GM06990 (cell line): ENCODE results near the gene LNP1.

Experiments
- DNase-seq: peaks from one replicate; pipeline ENCODE4 v3.0.0-alpha.2; 2011; ENCODE audit not compliant: insufficient read length; ENCODE audit errors: extremely low read depth
- H3K27me3 ChIP-seq: replicated peaks from 2 replicates; pipeline ENCODE4 v1.6.0; 2011; ENCODE audit warnings: low read length; ENCODE audit not compliant: control insufficient read depth, insufficient read depth
- H3K36me3 ChIP-seq: 2 replicates; pipeline ENCODE4 v1.5.1; 2011; ENCODE audit warnings: low read length; ENCODE audit not compliant: control insufficient read depth, insufficient read depth
- H3K4me3 ChIP-seq: replicated peaks from 2 replicates; pipeline ENCODE4 v1.5.1; 2011; ENCODE audit warnings: low read depth, mild to moderate bottlenecking, control low read depth, low read length
- TF ChIP-seq, protein P1 (sequence below): IDR thresholded peaks from 2 replicates; pipeline ENCODE4 v1.5.1; 2011; ENCODE audit warnings: low read length, control low read depth, mild to moderate bottlenecking, inconsistent platforms; ENCODE audit not compliant: insufficient read depth, poor library complexity, severe bottlenecking

The LNP1 gene

DNA sequence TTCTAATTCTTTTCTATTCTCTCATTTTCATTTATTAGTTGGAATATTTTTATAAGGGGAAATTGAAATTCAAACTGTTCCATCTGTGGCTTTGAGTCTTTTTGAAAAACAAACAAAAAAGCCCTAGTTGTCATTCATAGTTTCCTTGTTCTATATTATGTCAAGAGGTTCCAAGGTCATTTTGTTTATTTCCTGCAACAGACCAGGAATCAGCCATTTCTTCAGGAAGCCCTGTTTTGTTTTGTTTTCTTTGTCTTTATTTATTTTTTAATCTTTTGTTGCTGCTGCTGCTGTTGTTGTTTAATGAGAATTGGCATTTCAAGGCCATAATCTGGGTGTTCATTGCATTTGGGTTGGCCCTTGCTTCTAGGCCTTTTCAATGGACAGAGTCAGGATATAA lies 14.8 kb downstream of the LNP1 start:
- DNase-seq = no peak
- no peak overlapping the region for H3K4me3 ChIP-seq
- H3K36me3 ChIP-seq = no peaks in the 10 kb centered on the region
- TF ChIP-seq, protein P1, sequence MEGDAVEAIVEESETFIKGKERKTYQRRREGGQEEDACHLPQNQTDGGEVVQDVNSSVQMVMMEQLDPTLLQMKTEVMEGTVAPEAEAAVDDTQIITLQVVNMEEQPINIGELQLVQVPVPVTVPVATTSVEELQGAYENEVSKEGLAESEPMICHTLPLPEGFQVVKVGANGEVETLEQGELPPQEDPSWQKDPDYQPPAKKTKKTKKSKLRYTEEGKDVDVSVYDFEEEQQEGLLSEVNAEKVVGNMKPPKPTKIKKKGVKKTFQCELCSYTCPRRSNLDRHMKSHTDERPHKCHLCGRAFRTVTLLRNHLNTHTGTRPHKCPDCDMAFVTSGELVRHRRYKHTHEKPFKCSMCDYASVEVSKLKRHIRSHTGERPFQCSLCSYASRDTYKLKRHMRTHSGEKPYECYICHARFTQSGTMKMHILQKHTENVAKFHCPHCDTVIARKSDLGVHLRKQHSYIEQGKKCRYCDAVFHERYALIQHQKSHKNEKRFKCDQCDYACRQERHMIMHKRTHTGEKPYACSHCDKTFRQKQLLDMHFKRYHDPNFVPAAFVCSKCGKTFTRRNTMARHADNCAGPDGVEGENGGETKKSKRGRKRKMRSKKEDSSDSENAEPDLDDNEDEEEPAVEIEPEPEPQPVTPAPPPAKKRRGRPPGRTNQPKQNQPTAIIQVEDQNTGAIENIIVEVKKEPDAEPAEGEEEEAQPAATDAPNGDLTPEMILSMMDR = no peak
- no peaks in the 10 kb centered on the region for H3K27me3 ChIP-seq

DNA sequence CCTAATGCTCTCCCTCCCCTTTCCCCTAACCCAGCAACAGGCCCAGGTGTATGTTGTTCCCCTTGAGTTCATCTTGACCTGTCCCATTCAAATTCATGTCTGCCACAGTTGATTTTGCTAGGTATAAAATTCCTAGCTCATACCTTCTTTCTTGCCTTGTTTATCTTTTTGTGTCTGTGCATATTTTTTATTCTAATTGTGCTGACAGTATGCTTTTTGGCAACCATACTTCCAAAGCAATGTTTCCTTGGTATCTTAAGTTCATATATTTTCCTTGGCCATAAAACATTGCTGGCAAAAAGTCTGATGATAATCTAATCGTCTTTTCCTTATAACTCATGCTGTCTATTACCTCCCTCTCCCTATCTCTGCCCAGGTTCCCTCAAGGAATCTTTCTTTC lies 15.5 kb downstream of the LNP1 start:
- H3K27me3 ChIP-seq = no peaks in the 10 kb centered on the region
- H3K36me3 ChIP-seq = no peaks in the 10 kb centered on the region
- TF ChIP-seq, protein P1 = no peak
- no peak overlapping the region for H3K4me3 ChIP-seq
- no peak for DNase-seq

DNA sequence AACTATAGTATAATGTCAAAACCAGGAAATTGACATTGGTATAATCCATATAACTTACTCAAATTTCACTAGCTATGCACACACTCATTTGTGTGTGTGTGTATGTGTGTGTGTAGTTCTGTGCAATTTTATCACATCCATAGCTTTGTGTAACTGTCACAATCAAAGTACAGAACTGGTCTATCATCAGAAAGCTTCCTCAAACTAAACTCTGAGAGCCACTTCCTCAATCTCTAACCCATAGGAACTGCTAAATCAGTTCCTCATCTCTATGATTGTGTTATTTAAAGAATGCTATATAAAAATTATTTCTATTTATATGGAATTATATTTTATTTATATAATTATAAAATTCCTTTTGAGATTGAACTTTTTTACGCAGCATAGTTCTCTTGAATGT lies 18.1 kb downstream of the LNP1 start:
- H3K36me3 ChIP-seq = no peaks in the 10 kb centered on the region
- H3K27me3 ChIP-seq = no peaks in the 10 kb centered on the region
- TF ChIP-seq, protein P1 = no peak
- no peak for DNase-seq
- no peak overlapping the region for H3K4me3 ChIP-seq

DNA sequence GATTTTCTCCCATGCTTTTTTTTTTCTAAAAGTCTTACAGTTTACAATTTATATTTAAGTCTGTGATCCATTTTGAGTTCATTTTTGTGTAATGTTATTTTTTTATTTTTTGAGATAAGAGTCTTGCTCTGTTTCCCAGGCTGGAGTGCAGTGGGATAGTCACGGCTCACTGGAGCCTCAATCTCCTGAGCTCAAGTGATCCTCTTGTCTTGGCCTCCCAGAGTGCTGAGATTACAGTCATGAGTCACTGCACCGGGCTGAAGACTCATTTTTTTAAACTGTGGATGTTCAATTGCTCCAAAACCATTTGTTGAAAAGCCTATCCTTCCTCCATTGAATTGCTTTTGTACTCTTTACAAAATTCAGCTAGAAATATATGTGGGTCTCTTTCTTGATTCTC lies 19.5 kb downstream of the LNP1 start:
- H3K36me3 ChIP-seq = no peaks in the 10 kb centered on the region
- H3K4me3 ChIP-seq = no peak overlapping the region
- TF ChIP-seq, protein P1 = no peak
- DNase-seq = no peak
- H3K27me3 ChIP-seq = no peaks in the 10 kb centered on the region

DNA sequence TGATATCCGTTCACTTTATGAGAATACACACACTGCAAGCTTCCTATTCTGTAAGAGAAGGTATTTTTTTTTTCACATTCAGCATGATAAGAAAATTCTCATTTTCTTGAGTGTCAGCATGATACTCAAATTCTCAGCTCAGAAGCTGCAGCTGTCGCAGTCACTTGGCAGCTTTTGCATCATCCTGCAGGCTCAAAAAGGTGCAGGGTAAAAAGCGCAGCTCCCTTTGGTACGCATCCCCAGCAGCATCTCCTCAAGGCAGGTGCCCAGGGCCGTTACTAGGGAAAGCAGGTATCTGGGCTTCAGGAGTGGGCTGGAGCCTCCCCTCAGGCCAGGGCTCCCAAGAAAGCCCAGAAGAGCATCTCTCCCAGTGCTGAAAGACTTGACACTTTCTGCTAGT lies 22.3 kb downstream of the LNP1 start:
- no peak overlapping the region for H3K4me3 ChIP-seq
- no peaks in the 10 kb centered on the region for H3K36me3 ChIP-seq
- DNase-seq = no peak
- no peaks in the 10 kb centered on the region for H3K27me3 ChIP-seq
- TF ChIP-seq, protein P1 = no peak

DNA sequence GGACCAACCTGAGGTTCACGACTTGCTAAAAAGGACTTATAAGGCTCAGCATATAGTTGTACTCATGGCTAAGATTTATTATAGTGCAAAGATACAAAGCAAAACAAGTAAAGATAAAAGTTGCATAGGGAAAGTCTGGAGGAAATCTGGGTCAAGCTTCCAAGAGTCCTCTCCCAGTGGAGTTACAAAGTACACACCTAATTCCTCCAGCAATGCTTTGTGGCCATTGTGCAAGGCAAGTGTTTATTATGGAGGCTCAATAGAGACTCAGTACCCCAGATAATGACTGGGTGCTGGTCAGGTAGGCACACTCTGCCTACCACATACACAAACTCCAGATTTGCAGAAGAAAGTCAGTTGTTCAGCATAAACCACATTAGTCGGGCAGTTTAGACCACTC lies 22.9 kb downstream of the LNP1 start:
- H3K36me3 ChIP-seq = no peaks in the 10 kb centered on the region
- no peak overlapping the region for H3K4me3 ChIP-seq
- TF ChIP-seq, protein P1 = no peak
- H3K27me3 ChIP-seq = no peaks in the 10 kb centered on the region
- no peak for DNase-seq
